ENCODE data around the gene IRF1.
"Not testable (repeated sequence)": the region's sequence is repeated elsewhere in the genome, so short reads cannot be mapped to it uniquely, and the experiment has no call there.

DNA sequence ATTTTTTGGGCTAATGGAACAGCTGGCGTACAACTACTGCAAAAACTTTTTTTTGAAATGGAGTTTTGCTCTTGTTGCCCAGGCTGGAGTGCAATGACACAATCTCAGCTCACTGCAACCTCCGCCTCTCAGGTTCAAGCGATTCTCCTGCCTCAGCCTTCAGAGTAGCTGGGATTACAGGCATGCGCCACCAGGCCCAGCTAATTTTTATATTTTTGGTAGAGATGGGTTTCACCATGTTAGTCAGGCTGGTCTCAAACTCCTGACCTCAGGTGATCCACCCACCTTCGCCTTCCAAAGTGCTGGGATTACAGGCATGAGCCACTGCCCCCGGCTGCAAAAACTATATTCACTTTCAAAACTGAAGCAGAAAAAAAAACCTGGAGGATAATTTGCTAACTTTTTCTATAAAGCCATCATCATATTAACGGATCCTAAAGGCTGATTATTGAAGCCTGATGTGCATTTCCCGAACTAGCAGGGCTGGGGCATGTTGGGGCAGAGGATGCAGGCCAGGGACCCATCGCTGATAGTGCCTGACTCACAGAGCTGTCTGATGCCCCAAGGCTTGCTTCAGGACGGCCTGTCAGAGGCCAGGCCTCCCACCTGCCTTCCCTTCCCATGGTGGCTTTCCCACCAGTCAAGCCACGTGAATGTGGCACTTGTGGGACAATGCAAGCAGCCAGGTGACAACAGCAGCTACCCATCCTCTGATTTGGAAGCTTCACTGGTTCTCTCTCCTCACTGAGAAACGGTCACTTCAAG is 5.5 kb downstream of the IRF1 start:
- TF ChIP-seq, protein P1, sequence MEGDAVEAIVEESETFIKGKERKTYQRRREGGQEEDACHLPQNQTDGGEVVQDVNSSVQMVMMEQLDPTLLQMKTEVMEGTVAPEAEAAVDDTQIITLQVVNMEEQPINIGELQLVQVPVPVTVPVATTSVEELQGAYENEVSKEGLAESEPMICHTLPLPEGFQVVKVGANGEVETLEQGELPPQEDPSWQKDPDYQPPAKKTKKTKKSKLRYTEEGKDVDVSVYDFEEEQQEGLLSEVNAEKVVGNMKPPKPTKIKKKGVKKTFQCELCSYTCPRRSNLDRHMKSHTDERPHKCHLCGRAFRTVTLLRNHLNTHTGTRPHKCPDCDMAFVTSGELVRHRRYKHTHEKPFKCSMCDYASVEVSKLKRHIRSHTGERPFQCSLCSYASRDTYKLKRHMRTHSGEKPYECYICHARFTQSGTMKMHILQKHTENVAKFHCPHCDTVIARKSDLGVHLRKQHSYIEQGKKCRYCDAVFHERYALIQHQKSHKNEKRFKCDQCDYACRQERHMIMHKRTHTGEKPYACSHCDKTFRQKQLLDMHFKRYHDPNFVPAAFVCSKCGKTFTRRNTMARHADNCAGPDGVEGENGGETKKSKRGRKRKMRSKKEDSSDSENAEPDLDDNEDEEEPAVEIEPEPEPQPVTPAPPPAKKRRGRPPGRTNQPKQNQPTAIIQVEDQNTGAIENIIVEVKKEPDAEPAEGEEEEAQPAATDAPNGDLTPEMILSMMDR (conservative IDR thresholded peaks at IDR 0.05; ENCODE audit: low read depth, low read length) = not testable (repeated sequence)
- TF ChIP-seq EZH2 (IDR thresholded peaks at IDR 0.05; ENCODE audit: borderline replicate concordance, low read depth, low read length, poor library complexity, severe bottlenecking) = not testable (repeated sequence)

All from A673 (cell line).